Hepatic stellate cell (primary cell): Measurements from ENCODE around the gene TYW3.

Experiments used
- DNase-seq: peaks from one replicate; pipeline ENCODE4 v3.0.0; 2011; ENCODE audit warnings: low spot score

Gene TYW3

DNA sequence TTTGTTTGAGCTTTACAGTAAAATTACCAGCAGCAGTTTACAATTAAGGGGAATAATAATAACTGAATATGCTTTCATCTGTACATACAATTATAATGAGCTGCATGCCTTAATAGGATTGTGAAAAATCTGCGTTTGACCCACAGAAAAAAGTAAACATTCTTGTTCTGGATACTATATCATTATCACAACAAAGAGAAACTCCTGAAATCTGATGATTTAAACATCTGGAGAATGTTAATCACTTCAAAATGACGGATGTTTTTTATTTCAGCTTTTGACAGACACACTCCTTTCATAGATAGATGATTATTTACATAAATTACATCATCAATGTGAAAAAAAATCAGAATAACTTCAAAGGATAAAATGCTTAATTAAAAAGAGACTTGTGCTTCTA is 58.5 kb downstream of the TYW3 start:
- no peak for DNase-seq

DNA sequence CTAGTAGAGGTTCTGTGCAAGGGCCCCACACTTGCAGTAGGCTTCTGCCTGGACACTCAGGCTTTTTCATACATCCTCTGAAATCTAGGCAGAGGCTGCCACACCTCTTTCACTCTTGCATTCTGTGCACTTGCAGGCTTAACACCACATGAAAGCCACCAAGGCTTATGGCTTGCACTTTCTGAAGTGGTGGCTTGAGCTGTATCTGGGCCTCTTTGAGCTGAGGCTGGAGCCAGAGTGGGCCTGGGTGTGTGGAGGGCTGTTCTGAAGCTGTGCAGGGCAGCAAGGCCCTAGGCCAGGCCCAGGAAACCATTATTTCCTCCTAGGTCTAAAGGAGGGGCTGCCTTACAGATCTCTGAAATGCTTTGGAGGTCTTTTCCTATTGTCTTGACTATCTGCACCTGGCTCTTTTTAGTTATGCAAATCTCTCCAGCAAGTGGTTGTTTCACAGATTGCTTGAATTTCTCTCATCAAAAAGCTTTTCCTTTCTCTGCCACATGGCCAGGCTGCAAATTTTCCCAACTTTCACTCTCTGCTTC is 66.2 kb downstream of the TYW3 start:
- DNase-seq: no peak

- no peak for DNase-seq
Measured at GRCh38 chr1:74811436-74812179, 78.7 kb downstream of the TYW3 start.

- no peak for DNase-seq
Measured at GRCh38 chr1:74812180-74812541, 79.2 kb downstream of the TYW3 start.
